GM23338 (cell line): Measurements from ENCODE around the gene MFSD2B.

ENCODE experiments used
- CREB1 ChIP-seq: fragments of 250-450 bp; sonication (Bioruptor Pico); IDR thresholded peaks from 2 replicates; pipeline ENCODE4 v1.5.0; 2020; ENCODE audit warnings: low read depth, mild to moderate bottlenecking, moderate library complexity
- EZH2 ChIP-seq: fragments of 200-600 bp; sonication (generic); IDR thresholded peaks from one replicate; pipeline ENCODE4 v1.8.0; 2017; ENCODE audit warnings: antibody characterized with exemption, mild to moderate bottlenecking, low read depth; ENCODE audit not compliant: unreplicated experiment
- EZH2phosphoT487 ChIP-seq: fragments of 200-600 bp; sonication (generic); IDR thresholded peaks from one replicate; pipeline ENCODE4 v1.8.1; 2018; ENCODE audit warnings: antibody characterized with exemption; ENCODE audit not compliant: unreplicated experiment
- JUNB ChIP-seq: IDR thresholded peaks from one replicate; pipeline ENCODE4 v1.6.1; 2016; ENCODE audit warnings: antibody characterized with exemption; ENCODE audit not compliant: unreplicated experiment
- NANOG ChIP-seq: IDR thresholded peaks from 2 replicates; pipeline ENCODE4 v1.6.1; 2016; ENCODE audit warnings: antibody characterized with exemption, borderline replicate concordance
- POLR2AphosphoS5 ChIP-seq: IDR thresholded peaks from 2 replicates; pipeline ENCODE4 v1.6.1; 2016; ENCODE audit warnings: antibody characterized with exemption, low read depth
- ZNF114 ChIP-seq: fragments of 250-450 bp; sonication (Bioruptor Pico); IDR thresholded peaks from 2 replicates; pipeline ENCODE4 v1.5.0; 2020; ENCODE audit warnings: mild to moderate bottlenecking, moderate library complexity
- TF ChIP-seq, protein P1 (sequence below), 2 experiments: fragments of 200-600 bp in 1 of 2; sonication (generic) in 1 of 2; conservative IDR thresholded peaks; 2 replicates each; pipeline versions ENCODE4 v1.5.1 to v1.6.1; 2016 to 2017; ENCODE audit warnings: antibody characterized with exemption in 2 of 2, low read depth in 2 of 2, mild to moderate bottlenecking in 2 of 2, moderate library complexity in 1 of 2
- TF ChIP-seq, protein P2 (sequence below): IDR thresholded peaks from one replicate; pipeline ENCODE4 v1.6.1; 2018; ENCODE audit warnings: antibody characterized with exemption; ENCODE audit not compliant: unreplicated experiment

DNA sequence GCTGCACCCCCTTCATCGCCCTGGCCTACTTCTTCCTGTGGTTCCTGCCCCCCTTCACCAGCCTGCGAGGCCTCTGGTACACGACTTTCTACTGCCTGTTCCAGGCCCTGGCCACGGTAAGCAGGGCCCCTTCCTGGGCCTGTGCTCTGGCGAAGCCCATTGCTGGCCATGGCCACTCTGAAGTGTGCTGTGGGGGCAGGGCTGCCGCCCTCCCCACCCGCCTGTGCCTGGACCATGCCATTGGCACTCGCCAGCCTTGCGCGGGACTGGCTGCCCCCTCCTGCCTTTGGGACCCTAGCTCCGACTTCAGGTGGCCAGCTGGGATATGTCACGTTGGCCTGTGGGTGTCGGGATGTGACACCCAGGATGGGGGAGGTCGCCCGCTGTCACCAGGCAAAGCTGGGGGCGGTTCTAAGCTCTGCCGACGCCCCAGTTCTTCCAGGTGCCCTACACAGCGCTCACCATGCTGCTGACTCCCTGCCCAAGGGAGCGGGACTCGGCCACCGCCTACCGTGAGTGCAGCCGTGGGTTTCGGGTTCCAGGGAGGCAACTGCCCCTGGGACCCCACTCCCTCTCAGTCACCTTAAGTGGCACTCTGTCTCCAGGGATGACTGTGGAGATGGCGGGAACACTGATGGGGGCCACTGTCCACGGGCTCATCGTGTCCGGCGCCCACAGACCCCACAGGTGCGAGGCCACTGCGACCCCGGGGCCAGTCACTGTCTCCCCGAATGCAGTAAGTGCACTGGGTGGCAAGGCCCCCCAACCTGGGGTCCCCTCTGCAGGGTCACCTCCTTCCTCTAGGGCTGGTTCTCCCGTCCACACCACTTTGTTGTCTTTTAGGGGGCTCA is 7.2 kb downstream of the MFSD2B start:
- TF ChIP-seq, protein P1, sequence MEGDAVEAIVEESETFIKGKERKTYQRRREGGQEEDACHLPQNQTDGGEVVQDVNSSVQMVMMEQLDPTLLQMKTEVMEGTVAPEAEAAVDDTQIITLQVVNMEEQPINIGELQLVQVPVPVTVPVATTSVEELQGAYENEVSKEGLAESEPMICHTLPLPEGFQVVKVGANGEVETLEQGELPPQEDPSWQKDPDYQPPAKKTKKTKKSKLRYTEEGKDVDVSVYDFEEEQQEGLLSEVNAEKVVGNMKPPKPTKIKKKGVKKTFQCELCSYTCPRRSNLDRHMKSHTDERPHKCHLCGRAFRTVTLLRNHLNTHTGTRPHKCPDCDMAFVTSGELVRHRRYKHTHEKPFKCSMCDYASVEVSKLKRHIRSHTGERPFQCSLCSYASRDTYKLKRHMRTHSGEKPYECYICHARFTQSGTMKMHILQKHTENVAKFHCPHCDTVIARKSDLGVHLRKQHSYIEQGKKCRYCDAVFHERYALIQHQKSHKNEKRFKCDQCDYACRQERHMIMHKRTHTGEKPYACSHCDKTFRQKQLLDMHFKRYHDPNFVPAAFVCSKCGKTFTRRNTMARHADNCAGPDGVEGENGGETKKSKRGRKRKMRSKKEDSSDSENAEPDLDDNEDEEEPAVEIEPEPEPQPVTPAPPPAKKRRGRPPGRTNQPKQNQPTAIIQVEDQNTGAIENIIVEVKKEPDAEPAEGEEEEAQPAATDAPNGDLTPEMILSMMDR (conservative IDR thresholded peaks at IDR 0.05; ENCODE audit: low read depth in 2 of 2): no peak
- no peak for TF ChIP-seq POLR2AphosphoS5
- TF ChIP-seq CREB1 (CRISPR knock-in tag): no peak
- TF ChIP-seq EZH2: no peak
- TF ChIP-seq, protein P2, sequence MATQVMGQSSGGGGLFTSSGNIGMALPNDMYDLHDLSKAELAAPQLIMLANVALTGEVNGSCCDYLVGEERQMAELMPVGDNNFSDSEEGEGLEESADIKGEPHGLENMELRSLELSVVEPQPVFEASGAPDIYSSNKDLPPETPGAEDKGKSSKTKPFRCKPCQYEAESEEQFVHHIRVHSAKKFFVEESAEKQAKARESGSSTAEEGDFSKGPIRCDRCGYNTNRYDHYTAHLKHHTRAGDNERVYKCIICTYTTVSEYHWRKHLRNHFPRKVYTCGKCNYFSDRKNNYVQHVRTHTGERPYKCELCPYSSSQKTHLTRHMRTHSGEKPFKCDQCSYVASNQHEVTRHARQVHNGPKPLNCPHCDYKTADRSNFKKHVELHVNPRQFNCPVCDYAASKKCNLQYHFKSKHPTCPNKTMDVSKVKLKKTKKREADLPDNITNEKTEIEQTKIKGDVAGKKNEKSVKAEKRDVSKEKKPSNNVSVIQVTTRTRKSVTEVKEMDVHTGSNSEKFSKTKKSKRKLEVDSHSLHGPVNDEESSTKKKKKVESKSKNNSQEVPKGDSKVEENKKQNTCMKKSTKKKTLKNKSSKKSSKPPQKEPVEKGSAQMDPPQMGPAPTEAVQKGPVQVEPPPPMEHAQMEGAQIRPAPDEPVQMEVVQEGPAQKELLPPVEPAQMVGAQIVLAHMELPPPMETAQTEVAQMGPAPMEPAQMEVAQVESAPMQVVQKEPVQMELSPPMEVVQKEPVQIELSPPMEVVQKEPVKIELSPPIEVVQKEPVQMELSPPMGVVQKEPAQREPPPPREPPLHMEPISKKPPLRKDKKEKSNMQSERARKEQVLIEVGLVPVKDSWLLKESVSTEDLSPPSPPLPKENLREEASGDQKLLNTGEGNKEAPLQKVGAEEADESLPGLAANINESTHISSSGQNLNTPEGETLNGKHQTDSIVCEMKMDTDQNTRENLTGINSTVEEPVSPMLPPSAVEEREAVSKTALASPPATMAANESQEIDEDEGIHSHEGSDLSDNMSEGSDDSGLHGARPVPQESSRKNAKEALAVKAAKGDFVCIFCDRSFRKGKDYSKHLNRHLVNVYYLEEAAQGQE: no peak
- no peak for TF ChIP-seq JUNB
- no peak for TF ChIP-seq EZH2phosphoT487
- no peak for TF ChIP-seq ZNF114 (CRISPR knock-in tag)
- no peak for TF ChIP-seq NANOG
